NCI-H82 treated with DMSO at 0.1 percent for 48 hours (cell line): ENCODE results near the gene HES4.
"Not testable (repeated sequence)": the region's sequence is repeated elsewhere in the genome, so short reads cannot be mapped to it uniquely, and the experiment has no call there.

Experiments
- DNase-seq: peaks from one replicate; lab custom pipeline; 2025; ENCODE audit not compliant: unreplicated experiment; lab: John Stamatoyannopoulos, UW

HES4 gene

DNA sequence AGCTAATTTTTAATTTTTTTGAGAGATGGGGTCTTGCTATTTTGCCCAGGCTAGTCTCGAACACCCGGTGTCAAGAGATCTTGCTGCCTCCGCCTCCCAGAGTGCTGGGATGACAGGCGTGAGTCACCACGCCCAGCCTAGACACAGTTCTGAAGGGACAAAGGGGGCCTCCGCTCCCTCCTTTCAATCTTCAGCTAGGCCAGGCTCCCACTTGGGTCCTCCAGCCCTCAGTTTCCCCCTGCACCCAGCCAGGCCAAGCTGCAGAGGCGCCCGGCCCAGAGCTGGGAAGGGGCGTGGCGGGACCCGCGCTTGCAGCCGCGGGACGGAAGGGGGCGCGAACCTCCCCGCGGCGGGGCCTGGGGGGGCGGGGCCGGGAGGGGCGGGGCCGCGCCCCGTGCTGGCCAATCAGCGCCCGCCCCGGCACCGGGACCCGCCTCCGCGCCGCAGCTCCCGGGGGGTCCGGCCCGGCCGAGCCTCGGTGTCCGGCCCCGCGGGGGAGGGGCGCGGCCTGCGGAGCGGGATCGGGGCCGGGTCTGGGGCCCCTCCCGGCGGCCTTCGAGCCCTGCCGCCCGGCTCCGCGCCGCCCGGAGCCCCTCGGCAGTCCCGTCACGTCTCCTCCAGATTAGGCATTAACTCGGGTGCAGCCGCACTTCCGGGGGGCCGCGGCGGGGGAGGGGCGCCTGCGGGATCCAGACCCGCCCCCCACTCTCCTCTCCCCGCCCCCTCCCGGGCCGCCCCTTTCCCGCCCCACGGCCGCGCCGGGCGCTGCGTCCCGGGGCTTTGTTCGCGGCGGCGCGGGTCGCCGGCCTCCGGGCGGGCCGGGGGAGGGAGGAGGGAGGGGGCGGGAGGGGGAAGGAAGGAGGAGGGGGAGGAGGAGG lies 19.5 kb upstream of the HES4 start:
- peak; percentile 19 for DNase-seq

DNA sequence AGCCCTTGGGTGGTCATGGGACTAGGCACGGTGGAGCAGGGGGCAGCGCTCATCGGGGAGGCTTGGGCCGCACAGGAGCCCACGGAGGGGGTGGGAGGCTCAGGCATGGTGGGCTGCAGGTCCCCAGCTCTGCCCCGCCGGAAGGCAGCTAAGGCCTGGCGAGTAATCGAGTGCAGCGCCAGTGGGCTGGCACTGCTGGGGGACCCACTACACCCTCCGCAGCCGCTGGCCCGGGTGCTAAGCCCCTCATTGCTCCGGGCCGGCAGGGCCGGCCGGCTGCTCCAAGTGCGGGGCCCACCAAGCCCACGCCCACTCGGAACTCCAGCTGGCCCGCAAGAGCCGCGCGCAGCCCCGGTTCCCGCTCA lies 18.4 kb upstream of the HES4 start:
- not testable (repeated sequence) for DNase-seq

GRCh38 chr1:1017397-1018320 lies 17.8 kb upstream of the HES4 start:
- DNase-seq: not testable (repeated sequence)

DNA sequence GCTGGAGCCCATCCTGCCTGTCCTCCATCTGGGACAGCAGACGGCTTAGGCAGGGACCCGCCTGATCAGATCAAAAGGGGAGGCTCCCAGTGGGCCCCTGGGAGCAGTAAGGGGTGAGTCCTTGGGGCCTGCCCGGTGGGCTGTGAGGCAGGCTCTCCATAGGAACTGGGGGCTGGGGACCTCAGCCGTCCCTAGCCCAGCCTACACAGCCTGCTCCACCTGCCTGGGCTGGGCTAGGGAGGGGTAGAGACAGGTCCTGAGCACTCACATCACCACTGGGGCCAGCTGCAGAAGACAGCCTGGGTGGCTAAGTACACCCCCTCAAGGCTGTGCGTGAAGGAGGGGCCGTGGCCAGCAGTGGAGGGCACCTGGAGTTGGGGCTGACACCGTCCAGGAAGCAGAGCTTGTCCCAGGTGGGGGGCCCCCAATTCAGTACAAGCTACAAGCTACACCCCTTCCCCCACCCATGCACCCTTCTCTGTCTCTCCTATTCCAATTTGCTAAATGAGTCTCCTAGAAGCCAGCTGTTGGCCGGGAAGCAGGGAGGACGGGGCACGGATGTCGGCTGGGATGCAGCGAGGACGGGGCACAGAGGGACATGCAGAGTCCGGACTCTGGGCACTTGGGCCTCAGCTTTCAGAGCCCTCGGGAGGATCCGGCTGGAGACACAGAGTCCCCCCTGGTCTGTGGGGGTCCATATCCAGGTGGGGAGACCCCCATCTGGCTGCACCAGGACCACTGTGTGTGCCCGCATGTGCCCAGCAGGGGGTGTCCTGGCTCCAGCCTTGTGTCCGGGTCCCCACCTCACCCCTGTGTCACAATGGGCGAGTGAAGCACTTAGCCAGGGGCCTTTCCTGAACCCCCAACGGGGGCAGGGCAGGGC lies 15.1 kb upstream of the HES4 start:
- DNase-seq: no peak

DNA sequence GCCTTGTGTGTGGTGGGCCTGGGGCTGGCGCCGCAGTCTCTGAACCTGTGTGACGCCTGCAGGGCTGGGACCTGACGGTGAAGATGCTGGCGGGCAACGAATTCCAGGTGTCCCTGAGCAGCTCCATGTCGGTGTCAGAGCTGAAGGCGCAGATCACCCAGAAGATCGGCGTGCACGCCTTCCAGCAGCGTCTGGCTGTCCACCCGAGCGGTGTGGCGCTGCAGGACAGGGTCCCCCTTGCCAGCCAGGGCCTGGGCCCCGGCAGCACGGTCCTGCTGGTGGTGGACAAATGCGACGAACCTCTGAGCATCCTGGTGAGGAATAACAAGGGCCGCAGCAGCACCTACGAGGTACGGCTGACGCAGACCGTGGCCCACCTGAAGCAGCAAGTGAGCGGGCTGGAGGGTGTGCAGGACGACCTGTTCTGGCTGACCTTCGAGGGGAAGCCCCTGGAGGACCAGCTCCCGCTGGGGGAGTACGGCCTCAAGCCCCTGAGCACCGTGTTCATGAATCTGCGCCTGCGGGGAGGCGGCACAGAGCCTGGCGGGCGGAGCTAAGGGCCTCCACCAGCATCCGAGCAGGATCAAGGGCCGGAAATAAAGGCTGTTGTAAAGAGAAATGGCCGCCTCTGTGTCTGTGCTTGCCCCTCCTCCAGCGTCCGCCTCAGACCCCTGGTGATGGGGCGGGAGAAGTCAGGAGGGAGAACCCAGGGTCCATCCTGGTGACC lies 14.2 kb upstream of the HES4 start:
- DNase-seq: no peak

DNA sequence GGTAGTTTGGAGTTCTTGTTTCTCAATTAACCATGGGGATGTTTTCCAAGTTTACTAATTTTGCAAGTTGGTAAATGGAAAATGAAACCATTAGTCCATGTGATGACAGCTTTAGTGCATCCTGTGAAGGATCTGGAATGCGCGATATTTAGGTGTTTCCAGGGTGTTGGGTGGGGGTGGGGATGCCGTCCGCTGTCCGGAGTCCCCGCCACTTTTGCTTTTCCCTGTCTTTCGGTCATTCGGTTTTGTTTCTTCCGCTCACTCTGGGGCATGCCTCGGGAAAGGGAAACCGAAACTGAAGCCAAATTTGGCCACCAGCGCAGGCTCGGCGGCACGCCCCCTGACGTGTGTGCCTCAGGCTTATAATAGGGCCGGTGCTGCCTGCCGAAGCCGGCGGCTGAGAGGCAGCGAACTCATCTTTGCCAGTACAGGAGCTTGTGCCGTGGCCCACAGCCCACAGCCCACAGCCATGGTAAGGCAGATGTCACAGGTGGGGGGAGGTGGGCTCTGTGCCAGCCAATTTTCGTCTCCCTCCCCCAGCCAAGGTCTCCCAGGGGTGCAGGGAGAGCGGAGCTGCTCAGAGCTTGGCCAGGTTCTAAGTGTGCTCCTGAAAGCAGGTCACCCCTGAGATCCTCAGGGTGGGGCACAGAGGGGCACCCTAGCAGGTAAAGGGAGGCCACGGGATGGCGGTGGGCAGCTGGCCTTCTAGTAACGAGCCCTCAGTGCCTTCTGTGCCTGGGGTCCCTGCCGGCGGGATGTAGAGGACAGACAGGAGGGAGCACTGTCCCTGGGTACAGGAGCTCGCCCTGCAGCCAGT lies 13.4 kb upstream of the HES4 start, which contains the start of gene ISG15:
Gene ISG15, plus strand, starts transcription at position 393 of the 817 bp plus-strand sequence. Its CDS starts 77 bp downstream, at position 470.
- no peak for DNase-seq

- not testable (repeated sequence) for DNase-seq
These were observed 12.8 kb upstream of the HES4 start for GRCh38 chr1:1012736-1013104.

DNA sequence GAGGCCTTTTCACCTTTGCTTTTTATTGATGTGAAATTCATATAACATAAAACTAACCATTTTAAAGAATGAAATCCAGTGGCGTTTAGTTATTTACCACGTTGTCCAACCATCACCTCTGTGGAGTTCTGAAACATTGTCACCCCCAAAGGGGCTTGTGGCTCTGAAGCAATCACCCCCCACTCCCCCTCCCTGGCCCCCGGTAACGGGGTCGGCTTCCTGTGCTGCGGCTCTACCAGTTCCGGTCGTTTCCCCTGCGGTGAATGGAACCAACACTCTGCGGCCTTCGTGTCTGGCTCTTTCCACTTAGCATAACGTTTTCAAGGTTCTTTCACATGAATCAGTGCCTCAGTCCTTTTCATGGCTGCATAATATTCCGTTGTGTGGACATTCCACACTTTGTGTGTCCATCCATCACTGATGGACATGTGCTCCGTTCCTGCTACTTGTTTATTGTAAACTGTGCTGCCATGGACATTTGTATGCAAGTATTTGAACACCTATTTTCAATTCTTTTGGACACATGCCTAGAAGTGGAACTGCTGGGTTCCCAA lies 11.6 kb upstream of the HES4 start:
- DNase-seq: no peak

DNA sequence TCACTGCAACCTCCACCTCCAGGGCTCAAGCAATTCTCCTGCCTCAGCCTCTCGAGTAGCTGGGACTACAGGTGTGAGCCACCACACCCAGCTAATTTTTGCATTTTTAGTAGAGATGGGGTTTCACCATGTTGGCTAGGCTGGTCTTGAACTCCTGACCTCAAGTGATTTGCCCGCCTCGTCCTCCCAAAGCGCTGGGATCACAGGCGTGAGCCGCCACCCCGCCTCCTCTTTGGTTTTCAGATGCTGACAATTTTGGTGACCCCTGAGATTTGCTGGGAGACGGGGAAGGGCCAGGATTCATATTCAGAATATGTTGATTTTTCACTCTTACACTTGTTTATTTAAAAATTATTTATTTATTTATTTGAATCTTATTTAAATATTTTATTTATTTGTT lies 10.2 kb upstream of the HES4 start:
- not testable (repeated sequence) for DNase-seq

GRCh38 chr1:1006305-1007159 lies 6.6 kb upstream of the HES4 start:
- DNase-seq: no peak

- no peak for DNase-seq
These were observed 5.9 kb upstream of the HES4 start for GRCh38 chr1:1005774-1006304.

GRCh38 chr1:1004780-1005697 lies 5.1 kb upstream of the HES4 start:
- no peak for DNase-seq

DNA sequence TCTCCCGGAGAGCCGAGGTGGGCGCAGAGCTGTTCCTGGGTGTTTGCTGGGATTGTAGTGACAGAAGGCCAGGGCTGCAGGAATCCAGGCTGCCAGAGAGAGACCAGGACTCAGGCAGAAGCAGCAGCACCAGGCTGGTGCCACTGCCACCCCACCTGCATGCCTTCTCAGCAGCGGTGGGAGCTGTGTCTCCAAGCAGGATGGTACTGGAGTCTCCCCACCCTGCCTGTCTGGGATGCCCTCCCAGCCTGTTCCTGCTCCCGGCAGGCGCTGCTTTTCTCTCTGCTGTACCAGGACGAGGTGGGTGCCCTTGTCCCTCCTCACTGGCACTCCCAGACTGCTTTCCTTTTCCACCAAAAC lies 4.5 kb upstream of the HES4 start:
- no peak for DNase-seq

- DNase-seq: no peak
These were observed 3.9 kb upstream of the HES4 start for GRCh38 chr1:1003618-1004419.

DNA sequence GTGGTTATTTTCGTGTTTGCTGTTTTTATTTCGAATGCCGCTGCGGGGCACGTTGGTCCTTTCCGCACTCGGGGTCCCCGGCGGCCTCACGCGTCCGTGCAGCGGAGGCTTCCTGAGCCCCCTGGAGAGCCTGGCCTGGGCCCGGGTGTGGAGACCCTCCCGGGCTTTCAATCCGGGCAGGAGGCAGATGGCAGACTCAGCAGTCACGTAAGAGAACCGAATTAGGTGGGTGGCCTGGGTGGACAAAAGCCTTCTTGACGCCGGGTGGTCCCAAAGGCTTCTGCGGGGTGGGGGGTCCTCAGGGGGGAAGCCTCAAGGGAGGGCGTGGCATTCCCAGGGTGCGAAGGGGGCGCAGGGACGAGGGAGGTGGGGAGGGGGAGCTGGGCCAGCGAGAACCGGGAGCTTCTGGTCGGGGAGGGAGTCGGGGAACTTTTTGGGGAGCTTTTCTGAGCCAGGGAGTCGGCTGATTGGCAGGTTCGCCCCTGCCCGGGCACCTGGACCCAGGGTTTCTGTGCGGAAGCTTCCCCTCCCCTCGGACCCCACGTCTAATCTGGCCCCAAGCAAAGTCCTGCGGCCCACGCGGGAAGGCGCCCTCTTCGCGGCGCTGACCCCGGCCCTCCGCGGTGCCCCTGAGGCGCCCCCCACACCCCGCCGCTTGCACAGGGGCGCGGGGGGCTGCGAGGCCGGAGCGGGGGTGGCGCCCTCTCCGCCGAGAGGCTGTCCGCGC lies 1.3 kb upstream of the HES4 start:
- DNase-seq: no peak
